ENCODE results near the gene FERMT1. TPM values are rescaled to one million over a fixed set of nuclear protein-coding genes. Genes with fewer than 3 reads are reported as not detected.

FERMT1 gene
- total and polyA plus RNA-seq, 11 donors = 0.06 to 2.4 (median 1.1) TPM; not detected in 1

GRCh38 chr20:6053776-6054688 lies 68.8 kb downstream of the FERMT1 start, which contains the start of gene LRRN4:
LRRN4 (minus strand) TSS chr20:6054060; CDS start chr20:6052799, 1,261 bp downstream.
- intact Hi-C loops (cut with DNase I) = no loop called here
- ATAC-seq = peak in 2 of 4 donors; percentile 11 to 21
- H3K27me3 ChIP-seq = peaks cover 0 to 28% (median 6%) of the 10 kb centered on the region in 9 donors

GRCh38 chr20:6053064-6053775 lies 69.6 kb downstream of the FERMT1 start:
- WGBS, 4 donors = 55 to 67% (median 64%) methylated on average over 5 to 8 of the region's 8 CpGs
- Histone ChIP-seq H3K27ac (no peak overlapping the region), H3K9me3 (no peaks in the 10 kb centered on the region), H3K4me3 (peak overlapping the region in 1 of 12 donors; percentile 1), H3K4me1 (peaks cover 0 to 27% (median 9%) of the 10 kb centered on the region in 12 donors), H3K36me3 (no peaks in the 10 kb centered on the region), H3K27me3 (peaks cover 0 to 28% (median 6%) of the 10 kb centered on the region in 9 donors)
- no peak for TF ChIP-seq CTCF (IDR thresholded peaks at IDR 0.05)
- TF ChIP-seq POLR2A (IDR thresholded peaks at IDR 0.05) = no peak
- no peak for ATAC-seq
- intact Hi-C loops (cut with DNase I) = no loop called here
- no peak for DNase-seq

More at GRCh38 chr20:6053776-6054688, 68.8 kb downstream of the FERMT1 start, which contains the start of gene LRRN4:
- WGBS, 4 donors = 32 to 53% (median 41%) methylated on average over 13 of the region's 13 CpGs
- no peak for DNase-seq
- peaks cover 0 to 27% (median 9%) of the 10 kb centered on the region in 12 donors for H3K4me1 ChIP-seq
- no peaks in the 10 kb centered on the region for H3K36me3 ChIP-seq
- peak within 1 kb of the TSS in 1 of 12 donors; percentile 1 for H3K4me3 ChIP-seq
- TF ChIP-seq CTCF (IDR thresholded peaks at IDR 0.05) (no peak), POLR2A (IDR thresholded peaks at IDR 0.05) (no peak)
- no peaks in the 10 kb centered on the region for H3K9me3 ChIP-seq
- H3K27ac ChIP-seq = no peak within 1 kb of the TSS

GRCh38 chr20:6051505-6051904 lies 71.3 kb downstream of the FERMT1 start:
- Histone ChIP-seq H3K4me1 (peaks cover 0 to 27% (median 9%) of the 10 kb centered on the region in 12 donors), H3K9me3 (no peaks in the 10 kb centered on the region), H3K36me3 (no peaks in the 10 kb centered on the region), H3K27me3 (peaks cover 0 to 28% (median 6%) of the 10 kb centered on the region in 9 donors), H3K27ac (no peak overlapping the region), H3K4me3 (peak overlapping the region in 5 of 12 donors; percentile 26 to 52 (median 42))
- no peak for ATAC-seq
- intact Hi-C loops (cut with DNase I) = no loop called here
- 61 to 71% (median 66%) methylated on average over 5 of the region's 5 CpGs for WGBS, 4 donors
- TF ChIP-seq POLR2A (IDR thresholded peaks at IDR 0.05) (no peak), CTCF (IDR thresholded peaks at IDR 0.05) (no peak)
- DNase-seq = no peak

GRCh38 chr20:6048391-6048790 lies 74.4 kb downstream of the FERMT1 start:
- intact Hi-C loops (cut with DNase I) = no loop called here
- TF ChIP-seq CTCF (IDR thresholded peaks at IDR 0.05) (no peak), POLR2A (IDR thresholded peaks at IDR 0.05) (no peak)
- ATAC-seq = no peak
- no peak overlapping the region for H3K27ac ChIP-seq
- WGBS, 4 donors = 83 to 92% (median 89%) methylated on average over 3 of the region's 3 CpGs
- H3K9me3 ChIP-seq = no peaks in the 10 kb centered on the region
- DNase-seq = no peak
- H3K4me3 ChIP-seq = no peak overlapping the region
- peaks cover 0 to 16% (median 5%) of the 10 kb centered on the region in 12 donors for H3K4me1 ChIP-seq
- H3K27me3 ChIP-seq = peaks cover 0 to 28% (median 6%) of the 10 kb centered on the region in 9 donors
- peaks cover 0 to 2% (median 0%) of the 10 kb centered on the region in 9 donors for H3K36me3 ChIP-seq
